ENCODE results near the gene SLC8A1.

The SLC8A1 gene

DNA sequence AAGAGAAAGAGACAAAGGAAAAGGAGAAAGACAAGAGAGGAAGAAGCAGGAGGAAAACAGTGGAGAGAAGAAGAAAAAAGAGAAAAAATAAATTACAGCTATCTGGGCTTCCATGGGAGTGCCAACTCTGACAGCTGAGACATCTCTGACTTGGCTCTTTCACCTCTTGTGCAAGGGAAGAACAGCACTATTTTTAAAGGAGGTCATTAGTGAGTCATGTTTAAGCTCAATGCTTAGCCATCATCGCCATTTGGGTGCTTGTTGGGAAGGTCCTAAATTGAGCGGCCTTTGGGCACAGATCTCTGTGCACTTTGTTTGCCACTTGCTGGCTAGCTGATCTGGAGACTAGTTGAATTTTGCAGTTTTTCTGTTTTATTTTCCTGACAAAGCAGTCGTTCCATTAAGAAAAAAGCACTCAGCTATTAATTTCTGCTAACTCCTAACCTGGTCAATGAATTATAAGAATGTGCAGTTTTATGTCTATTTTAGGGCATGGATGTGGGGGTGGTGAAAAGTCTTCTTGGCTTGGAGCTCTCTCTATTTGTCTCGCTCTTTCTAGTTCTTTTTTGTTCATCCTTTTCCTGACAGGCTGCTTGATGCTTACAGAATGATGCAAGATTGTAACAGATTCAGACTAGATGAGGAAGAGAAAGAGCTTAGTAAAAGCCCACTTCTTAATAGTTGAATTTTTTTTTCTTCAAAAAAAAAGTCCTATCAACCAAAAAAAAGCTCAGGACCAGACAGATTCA lies 231.5 kb downstream of the SLC8A1 start:
- DNase-seq = no peak

DNA sequence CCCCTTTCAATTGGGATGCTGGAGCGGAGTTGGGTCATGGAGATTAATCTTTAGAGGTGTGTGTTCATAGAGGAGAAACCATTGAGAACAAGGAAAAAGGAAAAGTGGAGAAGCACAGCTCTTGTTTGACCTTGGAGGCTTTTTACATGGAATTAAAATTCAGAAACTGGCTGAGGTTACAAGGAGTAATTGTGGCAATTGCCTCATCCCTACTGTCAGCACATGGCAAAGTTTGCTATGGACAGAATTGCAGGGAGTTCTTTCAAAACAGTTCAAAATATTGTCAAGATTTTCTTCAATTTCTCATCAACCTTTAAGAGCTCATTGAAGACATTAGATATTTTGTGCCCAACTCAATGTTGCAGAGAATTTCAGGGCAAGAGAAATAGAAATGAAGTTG lies 232.7 kb downstream of the SLC8A1 start:
- DNase-seq = no peak

DNA sequence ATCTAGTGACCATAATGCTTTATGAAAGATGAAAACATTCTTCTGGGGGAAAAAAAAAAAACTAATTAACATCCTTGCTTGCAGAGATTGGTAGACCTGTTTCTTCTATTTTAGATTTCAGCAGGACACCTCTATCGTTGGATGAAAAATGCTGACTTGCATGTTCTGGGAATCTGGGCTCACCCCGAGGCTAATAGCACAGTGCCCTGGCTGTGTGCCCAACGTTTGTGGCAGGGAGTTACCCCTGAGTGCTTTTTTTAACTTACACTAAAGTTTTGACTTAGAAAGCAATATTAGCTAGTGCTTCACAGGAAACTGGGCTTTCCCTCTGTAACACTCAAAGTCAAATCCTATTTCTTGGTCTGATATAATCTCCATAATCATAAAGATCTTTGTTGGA lies 233.2 kb downstream of the SLC8A1 start:
- DNase-seq = no peak

DNA sequence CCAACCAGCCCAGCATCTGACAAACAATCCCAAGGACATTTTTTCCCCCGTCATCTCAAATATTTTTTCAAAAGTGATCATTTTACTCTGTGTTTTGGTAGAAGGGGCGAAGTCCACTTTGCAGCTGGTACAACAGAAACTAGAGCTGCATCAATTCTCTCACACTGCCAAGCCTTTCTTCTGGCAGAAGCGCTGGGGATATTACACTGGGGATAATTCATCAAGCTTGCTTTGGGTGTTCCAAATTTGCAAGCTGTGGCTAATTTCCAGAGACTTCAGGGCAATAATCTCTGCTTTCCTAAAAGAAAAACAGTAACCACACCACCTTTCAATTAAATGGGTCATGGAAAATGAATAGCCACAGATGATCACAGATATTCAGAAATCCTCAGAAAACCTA lies 238.3 kb downstream of the SLC8A1 start:
- no peak for DNase-seq

DNA sequence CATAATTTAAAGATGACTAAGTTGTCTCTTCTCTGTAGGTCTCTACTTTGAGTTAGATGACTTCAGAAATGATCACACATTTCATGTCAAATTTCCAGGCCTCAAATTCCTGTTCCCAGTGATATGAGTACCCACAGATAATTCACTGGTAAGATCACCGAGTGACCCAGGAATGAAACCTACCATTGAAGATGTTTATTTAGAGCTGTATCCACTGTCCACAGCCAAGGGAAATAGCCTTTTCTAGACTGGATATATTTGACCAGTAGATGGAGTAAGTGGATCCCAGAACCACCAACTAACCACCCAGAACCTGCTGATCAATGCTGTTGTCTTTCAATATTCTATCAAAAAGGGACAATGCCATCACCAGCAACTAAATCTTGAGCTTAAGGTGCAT lies 238.8 kb downstream of the SLC8A1 start:
- DNase-seq = peak in 1 of 2 experiments; percentile 9

DNA sequence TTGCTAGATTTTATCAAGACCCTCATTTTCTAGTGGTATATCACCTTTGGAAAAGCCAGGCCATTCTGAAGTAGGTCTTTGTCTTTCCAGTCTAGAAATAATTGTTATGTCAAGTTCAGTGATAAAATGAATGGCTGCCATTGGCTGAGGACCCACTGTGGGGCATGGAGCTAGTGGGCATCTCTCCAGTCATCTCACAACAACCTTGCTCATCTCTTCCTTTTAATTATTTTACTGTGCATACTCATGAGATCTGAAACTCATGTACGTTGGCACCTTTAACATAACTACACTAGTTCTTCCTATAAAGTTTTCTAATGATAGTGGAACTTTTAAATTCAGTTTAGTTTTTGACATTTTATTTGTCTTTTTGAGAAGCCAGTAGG lies 240.9 kb downstream of the SLC8A1 start:
- DNase-seq = no peak

DNA sequence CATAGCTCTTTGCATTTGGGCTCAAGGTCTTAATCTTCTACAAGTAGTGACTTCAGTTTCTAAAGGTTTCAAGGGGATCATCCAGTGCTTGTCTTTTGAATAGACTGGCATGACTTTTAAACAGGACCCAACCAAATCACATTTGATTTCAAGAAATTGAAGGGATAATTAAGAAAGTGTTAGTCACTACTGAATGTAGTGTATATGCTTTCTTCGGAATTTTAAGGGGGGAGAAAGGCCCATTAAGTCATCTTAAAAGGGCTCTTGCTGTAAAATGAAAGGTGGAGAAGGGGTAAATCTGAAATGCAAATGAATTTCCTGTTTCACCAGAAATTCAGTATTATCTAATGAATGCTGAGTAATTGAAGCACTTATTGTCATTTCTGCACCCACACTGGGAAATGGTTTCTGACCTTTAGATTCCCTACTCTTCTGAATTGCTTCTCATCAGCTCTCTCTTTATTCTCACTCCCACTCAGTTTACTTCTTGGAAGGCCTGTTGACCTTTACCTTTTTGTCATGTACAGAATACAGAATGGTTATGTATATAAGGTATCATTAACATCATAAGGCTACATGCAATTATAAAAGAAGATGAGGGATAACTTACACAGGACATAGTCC lies 241.4 kb downstream of the SLC8A1 start:
- DNase-seq = no peak

- no peak for DNase-seq
These were observed 242.1 kb downstream of the SLC8A1 start for GRCh38 chr2:40209761-40210160.

- DNase-seq = no peak
These were observed 243.4 kb downstream of the SLC8A1 start for GRCh38 chr2:40208463-40208862.

DNA sequence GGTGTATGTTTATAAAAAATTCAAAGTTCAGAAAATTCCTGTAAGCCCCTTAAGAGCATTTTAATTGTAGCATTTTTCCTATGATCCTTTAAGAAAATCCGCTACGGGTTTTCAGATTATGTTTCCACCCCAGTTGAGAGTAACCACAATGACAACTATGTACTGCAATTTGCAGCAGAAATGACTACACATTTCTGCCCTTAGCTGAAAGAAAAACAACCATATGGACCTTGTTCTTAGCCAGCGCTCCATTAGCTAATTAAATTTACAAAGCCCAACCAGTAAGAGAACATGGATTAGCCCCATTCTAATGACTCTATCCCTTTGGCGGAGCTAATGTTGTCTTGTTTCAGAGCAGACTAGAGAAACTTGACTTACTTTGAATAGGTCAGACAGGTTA lies 247.6 kb downstream of the SLC8A1 start:
- no peak for DNase-seq

DNA sequence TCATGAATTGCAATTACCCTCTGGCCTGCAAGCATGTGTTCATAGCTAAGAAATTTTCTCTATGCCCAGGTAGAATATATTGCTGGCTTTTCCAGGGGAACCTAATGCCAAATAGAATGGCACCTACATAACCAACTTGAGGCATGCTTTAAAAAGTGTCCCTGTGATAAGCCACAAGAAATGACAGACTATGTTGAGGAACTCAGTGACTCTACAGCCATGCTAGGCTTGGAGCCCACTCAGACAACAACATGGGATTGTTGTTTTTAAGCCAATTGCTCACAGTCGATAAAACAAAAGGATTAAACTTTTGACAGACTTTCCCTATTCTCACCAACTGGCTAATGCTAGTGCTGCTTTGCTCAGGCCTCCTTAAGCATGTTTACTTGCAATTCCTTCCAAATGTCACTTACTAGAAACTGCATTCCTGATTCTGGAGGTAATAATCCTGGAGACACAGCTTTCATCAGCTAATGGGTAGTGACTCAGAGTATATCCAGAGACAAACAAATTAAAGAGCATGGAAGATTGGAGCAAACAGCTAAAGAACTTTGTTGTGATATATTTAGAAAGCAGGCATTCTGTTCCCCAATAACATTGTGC lies 249.0 kb downstream of the SLC8A1 start:
- DNase-seq = no peak

DNA sequence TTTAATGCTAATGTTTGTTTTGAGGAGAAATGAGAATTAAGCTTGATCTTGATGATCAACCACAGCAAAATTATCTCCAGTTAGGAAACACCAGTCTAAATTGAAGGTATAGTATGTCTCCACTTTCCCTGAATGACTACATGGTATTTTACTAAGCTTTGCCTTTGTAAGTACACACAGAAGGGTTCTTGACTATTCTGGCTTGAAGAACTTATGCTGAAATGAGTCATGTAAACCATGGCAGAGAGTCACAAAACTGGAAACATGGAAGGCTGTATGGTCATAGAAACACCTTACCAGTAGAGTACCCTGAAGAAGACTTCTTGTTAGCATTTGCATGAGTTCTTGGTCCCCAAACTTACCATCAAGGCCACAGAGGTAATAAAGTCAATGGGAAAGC lies 250.5 kb downstream of the SLC8A1 start:
- no peak for DNase-seq

DNA sequence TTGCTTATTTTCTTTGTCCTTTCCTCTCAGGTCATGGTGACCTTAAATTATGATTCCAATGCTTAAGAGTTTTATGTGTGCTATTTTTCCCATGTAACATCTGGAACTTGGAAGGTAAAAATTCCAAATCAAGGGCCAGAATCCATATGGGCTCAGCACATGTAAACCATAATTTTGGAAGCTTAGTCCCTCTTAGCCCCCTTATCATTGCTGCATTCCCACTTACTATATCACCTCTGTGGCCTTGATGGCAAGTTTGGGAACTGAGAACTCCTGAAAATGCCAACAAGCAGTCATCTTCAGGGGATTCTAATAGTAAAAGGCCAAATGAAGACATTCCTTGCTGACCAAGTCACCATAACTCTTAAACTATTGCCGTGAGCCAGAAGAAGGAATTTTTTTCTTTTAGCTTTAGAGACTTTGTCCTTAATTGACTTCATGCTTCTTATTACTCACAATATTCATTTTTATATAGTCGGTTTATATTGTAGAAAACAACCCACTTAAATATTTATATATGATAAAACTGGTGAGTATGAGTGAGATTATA lies 251.4 kb downstream of the SLC8A1 start:
- no peak for DNase-seq

- no peak for DNase-seq
These were observed 252.1 kb downstream of the SLC8A1 start for GRCh38 chr2:40199771-40200170.

- DNase-seq = no peak
These were observed 254.8 kb downstream of the SLC8A1 start for GRCh38 chr2:40197121-40197520.

DNA sequence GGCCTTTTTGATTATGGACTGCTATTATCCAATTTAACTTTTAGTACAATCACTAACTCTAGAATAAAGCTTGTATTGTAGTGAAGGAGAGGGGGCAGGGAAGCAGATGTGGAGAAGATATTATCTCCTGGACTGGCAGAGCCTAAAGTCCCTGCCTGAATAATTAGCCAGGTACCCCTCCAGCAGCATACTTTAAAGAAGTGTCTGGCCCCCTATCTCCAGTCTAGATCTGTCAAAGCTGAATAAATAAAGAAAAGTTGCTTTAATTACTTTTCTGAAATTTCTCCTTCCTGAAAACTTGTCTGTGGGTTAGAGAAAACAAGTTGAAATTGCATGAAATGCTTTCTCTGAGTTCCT lies 258.2 kb downstream of the SLC8A1 start:
- no peak for DNase-seq

GRCh38 chr2:40192864-40193669 lies 258.8 kb downstream of the SLC8A1 start:
- no peak for DNase-seq

- no peak for DNase-seq
These were observed 261.4 kb downstream of the SLC8A1 start for GRCh38 chr2:40190457-40190856.

DNA sequence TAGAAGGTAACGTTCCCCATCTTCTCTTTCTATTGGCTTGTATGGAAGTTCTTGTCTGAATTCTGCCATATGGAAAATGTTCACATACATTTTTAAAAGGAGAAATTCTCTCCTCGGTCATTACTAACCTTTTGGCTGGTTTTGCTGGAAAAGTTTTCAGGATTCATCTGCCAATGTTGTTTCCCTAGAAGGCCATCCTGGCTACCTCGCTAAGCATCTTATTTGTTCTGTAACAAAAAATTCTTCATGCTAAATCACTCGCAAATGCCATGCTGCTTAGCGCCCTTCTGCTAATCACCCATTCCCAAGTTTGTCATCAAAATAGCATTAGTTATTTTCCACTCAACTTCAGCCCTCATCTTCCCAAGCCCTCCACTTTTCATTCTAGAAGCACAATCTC lies 262.0 kb downstream of the SLC8A1 start:
- no peak for DNase-seq

DNA sequence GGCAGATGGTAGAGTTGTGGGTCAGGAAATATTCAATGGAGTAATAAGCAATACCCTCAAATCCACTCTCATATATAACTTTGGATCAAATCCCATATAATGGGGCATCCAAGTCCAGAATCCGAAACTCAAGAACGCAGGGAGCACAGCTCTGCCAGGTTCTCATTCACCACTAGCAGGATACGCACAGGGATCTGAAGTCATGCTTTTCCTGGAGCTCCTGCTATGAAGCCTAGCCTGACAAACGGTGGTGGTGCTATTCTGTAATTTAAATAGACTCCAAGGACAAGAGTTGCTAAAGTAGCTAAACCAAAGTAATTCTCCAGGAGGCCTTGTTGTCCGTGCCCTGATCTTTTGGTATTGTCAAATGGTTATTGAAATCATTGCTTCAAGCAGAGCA lies 264.8 kb downstream of the SLC8A1 start:
- DNase-seq = no peak

DNA sequence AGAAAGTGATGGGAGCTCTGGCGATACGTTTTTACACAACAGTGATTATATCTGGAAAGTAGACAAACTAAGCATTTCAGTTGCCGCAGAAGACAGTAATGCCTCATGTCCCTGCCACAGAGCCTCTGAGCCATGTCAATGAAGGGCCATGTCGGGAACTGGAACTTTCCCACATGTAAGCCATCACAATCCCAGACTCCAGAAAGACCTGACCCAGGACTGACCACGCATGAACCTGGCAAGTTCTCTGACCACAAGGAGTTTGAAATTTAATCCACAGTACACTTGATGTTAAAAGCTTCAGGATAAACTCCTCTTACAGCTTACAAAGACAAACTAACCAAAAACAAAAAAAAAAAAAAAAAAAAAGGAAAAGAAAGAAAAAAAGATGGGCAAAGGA lies 267.3 kb downstream of the SLC8A1 start:
- DNase-seq = no peak

DNA sequence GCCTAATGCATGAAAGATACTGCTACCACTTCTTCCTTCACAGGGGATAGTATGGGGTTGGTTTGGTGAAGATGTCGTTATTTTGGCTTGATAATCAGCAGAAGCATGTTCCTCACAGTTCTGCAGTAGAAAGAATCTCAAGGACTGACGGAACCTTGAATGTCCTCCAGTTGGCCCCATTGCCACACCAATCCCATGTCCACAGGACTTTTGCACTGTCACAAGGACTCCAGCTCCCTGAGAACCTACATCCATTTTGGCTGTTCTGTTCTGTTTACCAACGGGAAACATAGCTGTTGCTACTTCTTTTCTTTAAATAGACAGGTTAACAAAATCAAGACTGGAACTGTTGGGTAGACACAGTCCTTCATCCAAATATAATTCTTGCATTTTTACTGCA lies 270.0 kb downstream of the SLC8A1 start:
- DNase-seq = no peak

- no peak for DNase-seq
These were observed 272.1 kb downstream of the SLC8A1 start for GRCh38 chr2:40179801-40180200.

Data from SW 1271 (cell line).